ENCODE data around the gene ZCCHC8. TPM values are rescaled to one million over a fixed set of nuclear protein-coding genes. Genes with fewer than 3 reads are reported as not detected.

The ZCCHC8 gene
- total and polyA plus RNA-seq, 2 of the 4 experiments (the other 2 are of a cell fraction), result 9.5 to 12.7 TPM

GRCh38 chr12:122527478-122527944, 26.8 kb upstream of the ZCCHC8 start:
- Histone ChIP-seq H2AK5ac (ENCODE audit: low read depth, low read length) (peak overlapping the region; percentile 8; the same call in 1 of the 2 replicates), H3K27me3 (ENCODE audit: control insufficient read depth, insufficient read depth, low read length) (no peaks in the 10 kb centered on the region), H2AK9ac (replicated peaks; ENCODE audit: low read depth, low read length, poor library complexity) (peak overlapping the region; percentile 79), H3K36me3 (ENCODE audit: control insufficient read depth, insufficient read depth, low read length) (peaks cover 3% of the 10 kb centered on the region), H3K9me3 (ENCODE audit: control insufficient read depth, insufficient read depth, low read length) (no peaks in the 10 kb centered on the region), H3K9ac (ENCODE audit: low read depth, low read length) (peak overlapping the region; percentile 69), H3K56ac (ENCODE audit: extremely low read depth, insufficient read depth, low read length) (peak overlapping the region; percentile 75), H2BK5ac (ENCODE audit: low read depth, low read length, poor library complexity, severe bottlenecking) (peak overlapping the region; percentile 15), H3K14ac (replicated peaks; ENCODE audit: low read depth, low read length) (peak overlapping the region; percentile 70), H2AFZ (replicated peaks; ENCODE audit: low read length, poor library complexity) (peak overlapping the region; percentile 92), H2BK15ac (ENCODE audit: low read depth, low read length) (0 out of 3 replicates have a peak overlapping the region, but pooled peaks have one; percentile 3), H3K79me1 (ENCODE audit: low read depth in 1 of 2, low read length in 2 of 2) (peaks cover 20 to 33% of the 10 kb centered on the region in 2 experiments), H4K20me1 (ENCODE audit: insufficient read depth, low read length) (peaks cover 34% of the 10 kb centered on the region), H2BK120ac (ENCODE audit: low read depth, low read length) (0 out of 2 replicates have a peak overlapping the region, but pooled peaks have one; percentile 1), H4K5ac (ENCODE audit: low read depth, low read length) (peak overlapping the region; percentile 30; the same call in 1 of the 2 replicates), H4K8ac (ENCODE audit: low read depth in 2 of 2, low read length in 2 of 2) (peak overlapping the region; percentile 45 to 81; a peak in 3 of 4 replicates), H3K4me3 (ENCODE audit: insufficient read depth, low read depth, low read length) (peak overlapping the region; percentile 58), H3K4ac (ENCODE audit: low read depth, low read length) (peak overlapping the region; percentile 71), H4K91ac (ENCODE audit: insufficient read depth, low read depth, low read length) (peak overlapping the region; percentile 77), H3K9me1 (ENCODE audit: insufficient read depth, low read length) (0 out of 2 replicates have a peak, but pooled peaks cover 2% of the 10 kb centered on the region), H3K18ac (ENCODE audit: low read depth, low read length) (no peak overlapping the region; the same call in 1 of the 2 replicates), H3K23ac (ENCODE audit: low read depth, low read length) (peak overlapping the region; percentile 81), H3K27ac (ENCODE audit: insufficient read depth, low read length) (peak overlapping the region; percentile 58), H2BK20ac (ENCODE audit: low read depth, low read length) (no peak overlapping the region), H3K4me2 (ENCODE audit: low read depth, low read length) (peak overlapping the region; percentile 91), H3K4me1 (ENCODE audit: control insufficient read depth, insufficient read depth, low read length) (peaks cover 4% of the 10 kb centered on the region)
- DNase-seq, result peak; percentile 21
- no peak; the same call in 1 of the 2 replicates for ATAC-seq (ENCODE audit: low read depth)
- TSS peak; percentile 76 for BruUV-seq (replicated peaks)
- dilution Hi-C loops (cut with HindIII; ENCODE audit: low sequenced_read_pairs, unreplicated experiment) (no loop called here), in situ Hi-C loops (cut with MboI; ENCODE audit: low sequenced_read_pairs) (no loop called here), intact Hi-C loops (cut with micrococcal nuclease) (loop anchor here (2.0 kb wide), 2 partner anchors 129 to 225 kb away; partner anchors contain the start of gene DENR)
- ChIA-PET POLR2A (ENCODE audit: unreplicated experiment) (interaction anchor here (0.6 kb wide), 1 partner anchor 53 kb away, joined by 7 read pairs; no protein-coding TSS in a partner anchor), CTCF (no interaction called here)
- 0% methylated on average over 7 of the region's 21 CpGs; no CpG with 5 or more reads in 1 of the 2 experiments for WGBS, 2 experiments (ENCODE audit: extremely low coverage in 2 of 2, insufficient read length in 1 of 2)
- TF ChIP-seq MXI1 (IDR thresholded peaks at IDR 0.05; ENCODE audit: borderline replicate concordance, low read depth, low read length), result no peak
- TF ChIP-seq RAD21 (IDR thresholded peaks at IDR 0.05; ENCODE audit: low read length), result no peak
- TF ChIP-seq RFX5 (IDR thresholded peaks at IDR 0.05; ENCODE audit: low read depth, low read length), result no peak
- TF ChIP-seq CEBPB (IDR thresholded peaks at IDR 0.05; ENCODE audit: low read depth, low read length), result no peak
- no peak for TF ChIP-seq USF2 (IDR thresholded peaks at IDR 0.05; ENCODE audit: low read depth, low read length)
- no peak for TF ChIP-seq ELK1 (IDR thresholded peaks at IDR 0.05; ENCODE audit: borderline replicate concordance, low read depth, low read length)
- TF ChIP-seq NFE2L2 (IDR thresholded peaks at IDR 0.05; ENCODE audit: low read depth, low read length), result no peak
- no peak for TF ChIP-seq MAZ (IDR thresholded peaks at IDR 0.05; ENCODE audit: borderline replicate concordance, low read depth, low read length)
- no peak for TF ChIP-seq POLR2A (IDR thresholded peaks at IDR 0.05; ENCODE audit: low read depth, low read length)
- TF ChIP-seq RCOR1 (IDR thresholded peaks at IDR 0.05; ENCODE audit: insufficient replicate concordance, low read length), result no peak
- no peak for TF ChIP-seq SMC3 (IDR thresholded peaks at IDR 0.05; ENCODE audit: low read depth, low read length)
- TF ChIP-seq CTCF (conservative IDR thresholded peaks at IDR 0.05; ENCODE audit: low read depth, low read length), result no peak
- TF ChIP-seq MAFK (IDR thresholded peaks at IDR 0.05; ENCODE audit: low read depth, low read length), result no peak
- TF ChIP-seq BHLHE40 (IDR thresholded peaks at IDR 0.05; ENCODE audit: low read depth, low read length), result no peak
- no peak for TF ChIP-seq FOS (IDR thresholded peaks at IDR 0.05; ENCODE audit: low read depth, low read length)

Data from IMR-90 (cell line).